SU-DHL-6 (cell line): ENCODE data around the gene CDC25B.

ENCODE experiments used
- EZH2phosphoT487 ChIP-seq: fragments of 200-600 bp; sonication (generic), shearing (Covaris generic); conservative IDR thresholded peaks from 2 replicates; pipeline ENCODE4 v1.6.1; 2018; ENCODE audit warnings: mild to moderate bottlenecking, antibody characterized with exemption, low read length, moderate library complexity, mixed read lengths
- TF ChIP-seq, protein P1 (sequence below): fragments of 200-600 bp; sonication (generic); IDR thresholded peaks from one replicate; pipeline ENCODE4 v1.5.1; 2017; ENCODE audit warnings: antibody characterized with exemption, mild to moderate bottlenecking, low read length, moderate library complexity; ENCODE audit not compliant: insufficient read depth, poor library complexity, severe bottlenecking

DNA sequence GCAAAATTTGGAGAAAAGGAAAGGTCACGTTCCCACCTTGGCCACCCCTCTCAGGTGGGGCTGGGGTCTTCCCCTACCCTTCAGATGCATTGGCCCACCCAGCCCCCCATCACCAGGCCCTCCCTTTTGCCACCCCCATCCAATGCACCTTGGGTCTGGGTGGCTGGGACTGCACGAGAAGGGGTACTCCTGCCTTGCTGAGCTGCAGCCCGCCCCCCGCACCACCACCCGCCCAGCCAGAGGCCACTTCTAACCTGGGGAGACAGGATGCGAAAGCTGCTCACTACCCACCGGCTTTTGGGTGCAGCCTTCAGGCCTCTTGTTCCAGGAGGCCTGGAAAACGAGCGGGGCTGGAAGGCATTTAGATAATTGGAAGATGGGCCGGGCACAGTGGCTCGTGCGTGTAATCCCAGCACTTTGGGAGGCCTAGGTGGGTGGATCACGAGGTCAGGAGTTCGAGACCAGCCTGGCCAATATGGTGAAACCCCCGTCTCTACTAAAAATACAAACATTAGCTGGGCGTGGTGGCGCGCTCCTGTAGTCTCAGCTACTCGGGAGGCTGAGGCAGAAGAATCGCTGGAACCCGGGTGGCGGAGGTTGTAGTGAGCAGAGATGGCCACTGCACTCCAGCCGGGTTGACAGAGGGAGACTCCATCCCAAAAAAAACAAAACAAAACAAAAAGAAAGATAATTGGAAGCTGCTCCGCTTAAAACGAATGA, 1.2 kb upstream of the CDC25B start:
- TF ChIP-seq, protein P1, sequence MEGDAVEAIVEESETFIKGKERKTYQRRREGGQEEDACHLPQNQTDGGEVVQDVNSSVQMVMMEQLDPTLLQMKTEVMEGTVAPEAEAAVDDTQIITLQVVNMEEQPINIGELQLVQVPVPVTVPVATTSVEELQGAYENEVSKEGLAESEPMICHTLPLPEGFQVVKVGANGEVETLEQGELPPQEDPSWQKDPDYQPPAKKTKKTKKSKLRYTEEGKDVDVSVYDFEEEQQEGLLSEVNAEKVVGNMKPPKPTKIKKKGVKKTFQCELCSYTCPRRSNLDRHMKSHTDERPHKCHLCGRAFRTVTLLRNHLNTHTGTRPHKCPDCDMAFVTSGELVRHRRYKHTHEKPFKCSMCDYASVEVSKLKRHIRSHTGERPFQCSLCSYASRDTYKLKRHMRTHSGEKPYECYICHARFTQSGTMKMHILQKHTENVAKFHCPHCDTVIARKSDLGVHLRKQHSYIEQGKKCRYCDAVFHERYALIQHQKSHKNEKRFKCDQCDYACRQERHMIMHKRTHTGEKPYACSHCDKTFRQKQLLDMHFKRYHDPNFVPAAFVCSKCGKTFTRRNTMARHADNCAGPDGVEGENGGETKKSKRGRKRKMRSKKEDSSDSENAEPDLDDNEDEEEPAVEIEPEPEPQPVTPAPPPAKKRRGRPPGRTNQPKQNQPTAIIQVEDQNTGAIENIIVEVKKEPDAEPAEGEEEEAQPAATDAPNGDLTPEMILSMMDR = no peak
- TF ChIP-seq EZH2phosphoT487 = no peak
